H1 (cell line): ENCODE measurements around the gene SLC26A1.

ENCODE experiments used
- EGR1 ChIP-seq: IDR thresholded peaks from 2 replicates; pipeline ENCODE4 v1.6.1; 2011; ENCODE audit warnings: low read depth, low read length, borderline replicate concordance
- EZH2 ChIP-seq: fragments of 200-600 bp; sonication (generic); IDR thresholded peaks from 2 replicates; pipeline ENCODE4 v1.7.1; 2012; ENCODE audit warnings: low read depth, mild to moderate bottlenecking, moderate library complexity, low read length, inconsistent platforms; ENCODE audit not compliant: severe bottlenecking
- GABPA ChIP-seq: IDR thresholded peaks from 2 replicates; pipeline ENCODE4 v1.6.1; 2011; ENCODE audit warnings: mild to moderate bottlenecking, low read length, moderate library complexity, borderline replicate concordance; ENCODE audit not compliant: insufficient read depth
- MAFK ChIP-seq: IDR thresholded peaks from 2 replicates; pipeline ENCODE4 v1.6.1; 2012; ENCODE audit warnings: low read depth, mild to moderate bottlenecking, improper control_type of control experiment, low read length
- MAX ChIP-seq: IDR thresholded peaks from 2 replicates; pipeline ENCODE4 v1.6.1; 2012; ENCODE audit warnings: inconsistent platforms
- POLR2A ChIP-seq, 2 experiments: IDR thresholded peaks; 1 replicate in 1 of 2; 2 replicates in 1 of 2; pipeline ENCODE4 v1.6.1; 2011; ENCODE audit warnings: low read depth in 2 of 2, low read length in 2 of 2, mild to moderate bottlenecking in 2 of 2; ENCODE audit errors: control extremely low read depth in 1 of 2
- POLR2AphosphoS5 ChIP-seq: IDR thresholded peaks from 2 replicates; pipeline ENCODE4 v1.6.1; 2011; ENCODE audit warnings: low read depth, low read length
- SIX5 ChIP-seq: IDR thresholded peaks from 2 replicates; pipeline ENCODE4 v1.6.1; 2011; ENCODE audit warnings: mild to moderate bottlenecking, low read depth, low read length
- TAF1 ChIP-seq: IDR thresholded peaks from 2 replicates; pipeline ENCODE4 v1.6.1; 2011; ENCODE audit warnings: mild to moderate bottlenecking, low read depth, low read length
- TCF12 ChIP-seq: IDR thresholded peaks from 2 replicates; pipeline ENCODE4 v1.6.1; 2011; ENCODE audit warnings: low read depth, mild to moderate bottlenecking, low read length
- TF ChIP-seq, protein P1 (sequence below), 3 experiments: IDR thresholded peaks; 1 replicate in 2 of 3; 2 replicates in 1 of 3; pipeline versions ENCODE4 v1.5.1 to v1.6.1; 2011; ENCODE audit warnings: low read length in 3 of 3, mild to moderate bottlenecking in 3 of 3, inconsistent platforms in 2 of 3, low read depth in 1 of 3, moderate library complexity in 1 of 3; ENCODE audit not compliant: insufficient read depth in 1 of 3; ENCODE audit errors: control extremely low read depth in 1 of 3
- TF ChIP-seq, protein P2 (sequence below): fragments of 300-600 bp; sonication (generic); IDR thresholded peaks from 2 replicates; pipeline ENCODE4 v1.7.1; 2012; ENCODE audit warnings: low read length, moderate library complexity, mild to moderate bottlenecking, inconsistent platforms; ENCODE audit not compliant: insufficient replicate concordance

GRCh38 chr4:946517-947471, 46.4 kb downstream of the SLC26A1 start:
- TF ChIP-seq SIX5 (no peak), POLR2A (IDR thresholded peaks at IDR 0.05; ENCODE audit: control extremely low read depth in 1 of 2, low read depth in 2 of 2, low read length in 2 of 2) (no peak), EZH2 (no peak), GABPA (no peak), MAFK (no peak), EGR1 (no peak), TAF1 (no peak), MAX (no peak; the same call in 1 of the 2 replicates), TCF12 (no peak), POLR2AphosphoS5 (no peak)
- TF ChIP-seq, protein P1, sequence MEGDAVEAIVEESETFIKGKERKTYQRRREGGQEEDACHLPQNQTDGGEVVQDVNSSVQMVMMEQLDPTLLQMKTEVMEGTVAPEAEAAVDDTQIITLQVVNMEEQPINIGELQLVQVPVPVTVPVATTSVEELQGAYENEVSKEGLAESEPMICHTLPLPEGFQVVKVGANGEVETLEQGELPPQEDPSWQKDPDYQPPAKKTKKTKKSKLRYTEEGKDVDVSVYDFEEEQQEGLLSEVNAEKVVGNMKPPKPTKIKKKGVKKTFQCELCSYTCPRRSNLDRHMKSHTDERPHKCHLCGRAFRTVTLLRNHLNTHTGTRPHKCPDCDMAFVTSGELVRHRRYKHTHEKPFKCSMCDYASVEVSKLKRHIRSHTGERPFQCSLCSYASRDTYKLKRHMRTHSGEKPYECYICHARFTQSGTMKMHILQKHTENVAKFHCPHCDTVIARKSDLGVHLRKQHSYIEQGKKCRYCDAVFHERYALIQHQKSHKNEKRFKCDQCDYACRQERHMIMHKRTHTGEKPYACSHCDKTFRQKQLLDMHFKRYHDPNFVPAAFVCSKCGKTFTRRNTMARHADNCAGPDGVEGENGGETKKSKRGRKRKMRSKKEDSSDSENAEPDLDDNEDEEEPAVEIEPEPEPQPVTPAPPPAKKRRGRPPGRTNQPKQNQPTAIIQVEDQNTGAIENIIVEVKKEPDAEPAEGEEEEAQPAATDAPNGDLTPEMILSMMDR (IDR thresholded peaks at IDR 0.05; ENCODE audit: control extremely low read depth in 1 of 3, insufficient read depth in 1 of 3, low read depth in 1 of 3, low read length in 3 of 3), result no peak
- TF ChIP-seq, protein P2, sequence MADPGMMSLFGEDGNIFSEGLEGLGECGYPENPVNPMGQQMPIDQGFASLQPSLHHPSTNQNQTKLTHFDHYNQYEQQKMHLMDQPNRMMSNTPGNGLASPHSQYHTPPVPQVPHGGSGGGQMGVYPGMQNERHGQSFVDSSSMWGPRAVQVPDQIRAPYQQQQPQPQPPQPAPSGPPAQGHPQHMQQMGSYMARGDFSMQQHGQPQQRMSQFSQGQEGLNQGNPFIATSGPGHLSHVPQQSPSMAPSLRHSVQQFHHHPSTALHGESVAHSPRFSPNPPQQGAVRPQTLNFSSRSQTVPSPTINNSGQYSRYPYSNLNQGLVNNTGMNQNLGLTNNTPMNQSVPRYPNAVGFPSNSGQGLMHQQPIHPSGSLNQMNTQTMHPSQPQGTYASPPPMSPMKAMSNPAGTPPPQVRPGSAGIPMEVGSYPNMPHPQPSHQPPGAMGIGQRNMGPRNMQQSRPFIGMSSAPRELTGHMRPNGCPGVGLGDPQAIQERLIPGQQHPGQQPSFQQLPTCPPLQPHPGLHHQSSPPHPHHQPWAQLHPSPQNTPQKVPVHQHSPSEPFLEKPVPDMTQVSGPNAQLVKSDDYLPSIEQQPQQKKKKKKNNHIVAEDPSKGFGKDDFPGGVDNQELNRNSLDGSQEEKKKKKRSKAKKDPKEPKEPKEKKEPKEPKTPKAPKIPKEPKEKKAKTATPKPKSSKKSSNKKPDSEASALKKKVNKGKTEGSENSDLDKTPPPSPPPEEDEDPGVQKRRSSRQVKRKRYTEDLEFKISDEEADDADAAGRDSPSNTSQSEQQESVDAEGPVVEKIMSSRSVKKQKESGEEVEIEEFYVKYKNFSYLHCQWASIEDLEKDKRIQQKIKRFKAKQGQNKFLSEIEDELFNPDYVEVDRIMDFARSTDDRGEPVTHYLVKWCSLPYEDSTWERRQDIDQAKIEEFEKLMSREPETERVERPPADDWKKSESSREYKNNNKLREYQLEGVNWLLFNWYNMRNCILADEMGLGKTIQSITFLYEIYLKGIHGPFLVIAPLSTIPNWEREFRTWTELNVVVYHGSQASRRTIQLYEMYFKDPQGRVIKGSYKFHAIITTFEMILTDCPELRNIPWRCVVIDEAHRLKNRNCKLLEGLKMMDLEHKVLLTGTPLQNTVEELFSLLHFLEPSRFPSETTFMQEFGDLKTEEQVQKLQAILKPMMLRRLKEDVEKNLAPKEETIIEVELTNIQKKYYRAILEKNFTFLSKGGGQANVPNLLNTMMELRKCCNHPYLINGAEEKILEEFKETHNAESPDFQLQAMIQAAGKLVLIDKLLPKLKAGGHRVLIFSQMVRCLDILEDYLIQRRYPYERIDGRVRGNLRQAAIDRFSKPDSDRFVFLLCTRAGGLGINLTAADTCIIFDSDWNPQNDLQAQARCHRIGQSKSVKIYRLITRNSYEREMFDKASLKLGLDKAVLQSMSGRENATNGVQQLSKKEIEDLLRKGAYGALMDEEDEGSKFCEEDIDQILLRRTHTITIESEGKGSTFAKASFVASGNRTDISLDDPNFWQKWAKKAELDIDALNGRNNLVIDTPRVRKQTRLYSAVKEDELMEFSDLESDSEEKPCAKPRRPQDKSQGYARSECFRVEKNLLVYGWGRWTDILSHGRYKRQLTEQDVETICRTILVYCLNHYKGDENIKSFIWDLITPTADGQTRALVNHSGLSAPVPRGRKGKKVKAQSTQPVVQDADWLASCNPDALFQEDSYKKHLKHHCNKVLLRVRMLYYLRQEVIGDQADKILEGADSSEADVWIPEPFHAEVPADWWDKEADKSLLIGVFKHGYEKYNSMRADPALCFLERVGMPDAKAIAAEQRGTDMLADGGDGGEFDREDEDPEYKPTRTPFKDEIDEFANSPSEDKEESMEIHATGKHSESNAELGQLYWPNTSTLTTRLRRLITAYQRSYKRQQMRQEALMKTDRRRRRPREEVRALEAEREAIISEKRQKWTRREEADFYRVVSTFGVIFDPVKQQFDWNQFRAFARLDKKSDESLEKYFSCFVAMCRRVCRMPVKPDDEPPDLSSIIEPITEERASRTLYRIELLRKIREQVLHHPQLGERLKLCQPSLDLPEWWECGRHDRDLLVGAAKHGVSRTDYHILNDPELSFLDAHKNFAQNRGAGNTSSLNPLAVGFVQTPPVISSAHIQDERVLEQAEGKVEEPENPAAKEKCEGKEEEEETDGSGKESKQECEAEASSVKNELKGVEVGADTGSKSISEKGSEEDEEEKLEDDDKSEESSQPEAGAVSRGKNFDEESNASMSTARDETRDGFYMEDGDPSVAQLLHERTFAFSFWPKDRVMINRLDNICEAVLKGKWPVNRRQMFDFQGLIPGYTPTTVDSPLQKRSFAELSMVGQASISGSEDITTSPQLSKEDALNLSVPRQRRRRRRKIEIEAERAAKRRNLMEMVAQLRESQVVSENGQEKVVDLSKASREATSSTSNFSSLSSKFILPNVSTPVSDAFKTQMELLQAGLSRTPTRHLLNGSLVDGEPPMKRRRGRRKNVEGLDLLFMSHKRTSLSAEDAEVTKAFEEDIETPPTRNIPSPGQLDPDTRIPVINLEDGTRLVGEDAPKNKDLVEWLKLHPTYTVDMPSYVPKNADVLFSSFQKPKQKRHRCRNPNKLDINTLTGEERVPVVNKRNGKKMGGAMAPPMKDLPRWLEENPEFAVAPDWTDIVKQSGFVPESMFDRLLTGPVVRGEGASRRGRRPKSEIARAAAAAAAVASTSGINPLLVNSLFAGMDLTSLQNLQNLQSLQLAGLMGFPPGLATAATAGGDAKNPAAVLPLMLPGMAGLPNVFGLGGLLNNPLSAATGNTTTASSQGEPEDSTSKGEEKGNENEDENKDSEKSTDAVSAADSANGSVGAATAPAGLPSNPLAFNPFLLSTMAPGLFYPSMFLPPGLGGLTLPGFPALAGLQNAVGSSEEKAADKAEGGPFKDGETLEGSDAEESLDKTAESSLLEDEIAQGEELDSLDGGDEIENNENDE, result no peak
